ENCODE results near the gene RARA. TPM values are rescaled to one million over a fixed set of nuclear protein-coding genes. Genes with fewer than 3 reads are reported as not detected.

RARA gene
- total RNA-seq, 1 donor = 67.9 TPM

GRCh38 chr17:40340880-40341807, 32.2 kb downstream of the RARA start:
- Histone ChIP-seq H3K27me3 (ENCODE audit: insufficient read depth, low read length) (no peaks in the 10 kb centered on the region), H3K4me3 (ENCODE audit: low read length) (peak overlapping the region; percentile 70), H3K4me1 (ENCODE audit: insufficient read depth, low read length) (peaks cover 91% of the 10 kb centered on the region), H3K9me3 (ENCODE audit: low read depth, low read length) (no peaks in the 10 kb centered on the region)

DNA sequence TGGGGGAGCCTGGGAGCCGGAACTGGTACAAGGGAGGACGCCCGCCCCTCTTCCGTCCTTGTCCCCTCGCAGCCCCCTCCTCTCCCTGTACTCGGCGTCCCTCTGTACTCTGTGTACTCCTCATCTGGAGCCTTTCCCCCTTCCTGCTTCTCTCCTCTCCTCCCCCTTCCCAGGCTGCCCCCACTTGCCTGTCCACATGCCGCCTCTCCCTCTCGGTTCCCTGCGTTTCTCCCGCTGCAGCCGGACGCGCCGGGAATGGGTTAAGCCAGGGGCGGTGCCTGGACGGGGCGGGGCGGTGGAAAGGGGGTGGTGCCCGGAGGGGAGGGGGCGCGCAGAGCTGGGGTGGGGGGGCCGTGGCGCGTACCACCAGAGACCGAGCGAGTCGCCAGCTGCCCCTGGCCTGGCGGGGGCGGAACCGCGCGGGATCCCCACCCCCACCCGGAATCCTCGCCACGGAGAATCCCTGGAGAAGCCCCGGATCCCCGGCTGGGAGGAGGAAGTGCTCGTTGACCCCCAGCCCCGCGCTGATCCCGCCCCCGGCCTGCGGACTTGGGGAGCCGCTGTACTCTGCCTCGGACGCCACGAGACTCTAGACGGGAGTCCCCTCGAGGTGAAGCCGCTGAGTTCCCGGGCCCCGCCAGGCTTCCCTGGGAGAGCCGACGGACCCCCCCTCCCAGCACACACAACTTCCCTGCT, 33.0 kb downstream of the RARA start:
- Histone ChIP-seq H3K27me3 (ENCODE audit: insufficient read depth, low read length) (no peaks in the 10 kb centered on the region), H3K4me3 (ENCODE audit: low read length) (peak overlapping the region; percentile 70), H3K4me1 (ENCODE audit: insufficient read depth, low read length) (peaks cover 91% of the 10 kb centered on the region), H3K9me3 (ENCODE audit: low read depth, low read length) (no peaks in the 10 kb centered on the region)

GRCh38 chr17:40342504-40343218, 33.7 kb downstream of the RARA start:
- Histone ChIP-seq H3K27me3 (ENCODE audit: insufficient read depth, low read length) (no peaks in the 10 kb centered on the region), H3K9me3 (ENCODE audit: low read depth, low read length) (no peaks in the 10 kb centered on the region), H3K4me3 (ENCODE audit: low read length) (peak overlapping the region; percentile 70), H3K4me1 (ENCODE audit: insufficient read depth, low read length) (peaks cover 91% of the 10 kb centered on the region)

- H3K4me3 ChIP-seq (ENCODE audit: low read length) = peak overlapping the region; percentile 70
- no peaks in the 10 kb centered on the region for H3K9me3 ChIP-seq (ENCODE audit: low read depth, low read length)
- H3K27me3 ChIP-seq (ENCODE audit: insufficient read depth, low read length) = no peaks in the 10 kb centered on the region
- H3K4me1 ChIP-seq (ENCODE audit: insufficient read depth, low read length) = peaks cover 90% of the 10 kb centered on the region
Measured at GRCh38 chr17:40343219-40344119, 34.5 kb downstream of the RARA start.

GRCh38 chr17:40344421-40345160, 35.6 kb downstream of the RARA start:
- H3K4me1 ChIP-seq (ENCODE audit: insufficient read depth, low read length) = peaks cover 85% of the 10 kb centered on the region
- H3K9me3 ChIP-seq (ENCODE audit: low read depth, low read length) = no peaks in the 10 kb centered on the region
- no peaks in the 10 kb centered on the region for H3K27me3 ChIP-seq (ENCODE audit: insufficient read depth, low read length)
- H3K4me3 ChIP-seq (ENCODE audit: low read length) = peak overlapping the region; percentile 70

- Histone ChIP-seq H3K27me3 (ENCODE audit: insufficient read depth, low read length) (no peaks in the 10 kb centered on the region), H3K4me1 (ENCODE audit: insufficient read depth, low read length) (peaks cover 77% of the 10 kb centered on the region), H3K9me3 (ENCODE audit: low read depth, low read length) (no peaks in the 10 kb centered on the region), H3K4me3 (ENCODE audit: low read length) (peak overlapping the region; percentile 70)
Measured at GRCh38 chr17:40345161-40345993, 36.4 kb downstream of the RARA start.

GRCh38 chr17:40345994-40346764, 37.2 kb downstream of the RARA start:
- H3K9me3 ChIP-seq (ENCODE audit: low read depth, low read length) = no peaks in the 10 kb centered on the region
- H3K4me1 ChIP-seq (ENCODE audit: insufficient read depth, low read length) = peaks cover 69% of the 10 kb centered on the region
- H3K4me3 ChIP-seq (ENCODE audit: low read length) = no peak overlapping the region
- H3K27me3 ChIP-seq (ENCODE audit: insufficient read depth, low read length) = no peaks in the 10 kb centered on the region

DNA sequence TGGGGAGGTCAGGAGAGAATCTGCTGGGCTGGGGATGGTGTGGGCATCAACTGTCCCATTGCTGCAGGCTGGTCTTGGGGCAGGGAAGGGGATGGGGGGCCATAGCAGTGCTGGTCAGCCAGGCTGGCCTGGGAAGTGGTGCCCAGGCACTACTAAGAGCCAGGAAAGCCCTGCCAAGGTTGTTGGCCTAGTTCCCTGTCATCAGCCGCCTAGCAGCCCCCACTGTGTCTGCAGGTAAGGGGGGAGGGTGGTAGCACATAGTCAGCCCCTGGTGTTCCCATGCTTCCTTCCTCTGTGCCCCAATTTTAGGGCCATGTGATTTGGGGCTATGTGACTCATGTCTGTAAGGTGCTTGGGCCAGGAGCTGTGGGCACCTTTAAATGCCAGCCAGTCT, 37.8 kb downstream of the RARA start:
- Histone ChIP-seq H3K4me1 (ENCODE audit: insufficient read depth, low read length) (peaks cover 69% of the 10 kb centered on the region), H3K4me3 (ENCODE audit: low read length) (no peak overlapping the region), H3K27me3 (ENCODE audit: insufficient read depth, low read length) (no peaks in the 10 kb centered on the region), H3K9me3 (ENCODE audit: low read depth, low read length) (no peaks in the 10 kb centered on the region)

GRCh38 chr17:40347319-40348135, 38.5 kb downstream of the RARA start:
- Histone ChIP-seq H3K27me3 (ENCODE audit: insufficient read depth, low read length) (no peaks in the 10 kb centered on the region), H3K4me1 (ENCODE audit: insufficient read depth, low read length) (peaks cover 73% of the 10 kb centered on the region), H3K4me3 (ENCODE audit: low read length) (no peak overlapping the region), H3K9me3 (ENCODE audit: low read depth, low read length) (no peaks in the 10 kb centered on the region)

- no peaks in the 10 kb centered on the region for H3K27me3 ChIP-seq (ENCODE audit: insufficient read depth, low read length)
- peaks cover 73% of the 10 kb centered on the region for H3K4me1 ChIP-seq (ENCODE audit: insufficient read depth, low read length)
- no peak overlapping the region for H3K4me3 ChIP-seq (ENCODE audit: low read length)
- H3K9me3 ChIP-seq (ENCODE audit: low read depth, low read length) = no peaks in the 10 kb centered on the region
Measured at GRCh38 chr17:40348136-40348504, 39.1 kb downstream of the RARA start.

DNA sequence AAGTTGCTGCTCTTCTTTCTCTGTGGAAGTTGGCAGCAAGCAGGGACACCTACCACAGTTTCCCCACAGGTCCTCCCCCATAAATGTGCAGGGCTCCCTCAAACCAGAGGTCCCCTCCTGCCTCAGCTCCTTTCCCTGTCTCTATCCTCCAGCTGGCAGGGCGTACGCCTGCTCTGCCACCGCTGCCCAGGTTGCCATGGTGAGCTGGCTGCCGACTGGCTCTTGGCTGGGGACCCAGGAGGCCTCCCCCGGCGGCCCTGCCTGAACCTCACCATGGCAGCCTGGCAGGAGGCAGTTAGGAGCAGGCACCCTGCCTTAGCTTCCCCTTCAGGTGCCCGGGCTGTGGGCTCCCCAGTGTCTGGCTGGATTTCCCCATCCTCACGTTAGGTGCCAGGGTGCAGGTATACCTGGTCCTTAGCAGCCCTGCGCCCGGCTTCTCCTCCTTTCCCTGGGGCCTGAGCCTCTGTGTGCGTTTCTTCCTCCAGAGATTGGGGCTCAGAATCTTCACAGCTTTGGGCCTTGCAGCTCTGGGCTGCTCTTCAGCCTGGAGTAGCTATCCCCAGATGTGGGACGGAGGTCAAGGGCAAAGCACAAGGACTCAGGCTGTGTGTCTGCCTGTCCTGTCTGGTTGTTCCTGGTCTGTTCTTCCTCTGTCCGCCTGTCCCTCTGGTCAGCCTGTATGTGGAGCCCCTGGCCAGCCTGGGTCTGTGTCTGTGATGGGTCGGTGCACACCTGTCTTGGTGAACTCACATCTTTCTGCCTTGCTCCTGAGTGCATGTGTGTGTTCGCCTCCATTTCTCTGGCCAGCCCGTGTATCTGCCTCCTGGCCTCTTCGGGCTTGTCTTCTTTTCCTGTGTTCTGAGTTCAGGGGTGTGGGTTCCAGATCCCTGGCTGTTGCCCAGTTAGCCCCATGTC, 39.8 kb downstream of the RARA start:
- no peaks in the 10 kb centered on the region for H3K27me3 ChIP-seq (ENCODE audit: insufficient read depth, low read length)
- H3K9me3 ChIP-seq (ENCODE audit: low read depth, low read length) = no peaks in the 10 kb centered on the region
- peaks cover 70% of the 10 kb centered on the region for H3K4me1 ChIP-seq (ENCODE audit: insufficient read depth, low read length)
- H3K4me3 ChIP-seq (ENCODE audit: low read length) = no peak overlapping the region
